GM21717 (cell line): ENCODE measurements around the gene LCA5L.

Experiments used
- ATAC-seq: cut with Tn5 transposase; IDR thresholded peaks from one replicate; pipeline ENCODE4 v1.9.1; 2021; ENCODE audit warnings: mild to moderate bottlenecking, moderate library complexity; ENCODE audit not compliant: unreplicated experiment

LCA5L gene

DNA sequence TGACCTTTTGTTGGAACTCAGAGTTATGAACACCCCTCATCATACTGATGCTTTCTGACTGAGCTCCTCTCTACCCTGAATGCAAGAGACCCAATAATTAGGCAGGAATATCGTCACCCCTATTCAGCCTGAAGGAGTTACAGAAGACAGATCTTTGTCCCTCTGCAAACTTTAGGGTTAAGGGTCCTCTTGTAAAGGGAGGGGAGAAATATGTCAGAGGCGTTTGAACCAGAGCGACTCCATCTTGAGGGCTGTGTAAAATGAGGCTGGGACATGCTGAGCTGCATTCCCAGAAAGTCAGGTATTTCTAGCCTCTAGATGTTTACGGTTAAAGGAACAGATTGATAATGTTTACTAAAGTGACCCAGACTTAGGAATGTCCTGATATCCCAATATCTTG is 86.2 kb downstream of the LCA5L start:
- no peak for ATAC-seq
